ENCODE measurements around the gene ADAM17.

DNA sequence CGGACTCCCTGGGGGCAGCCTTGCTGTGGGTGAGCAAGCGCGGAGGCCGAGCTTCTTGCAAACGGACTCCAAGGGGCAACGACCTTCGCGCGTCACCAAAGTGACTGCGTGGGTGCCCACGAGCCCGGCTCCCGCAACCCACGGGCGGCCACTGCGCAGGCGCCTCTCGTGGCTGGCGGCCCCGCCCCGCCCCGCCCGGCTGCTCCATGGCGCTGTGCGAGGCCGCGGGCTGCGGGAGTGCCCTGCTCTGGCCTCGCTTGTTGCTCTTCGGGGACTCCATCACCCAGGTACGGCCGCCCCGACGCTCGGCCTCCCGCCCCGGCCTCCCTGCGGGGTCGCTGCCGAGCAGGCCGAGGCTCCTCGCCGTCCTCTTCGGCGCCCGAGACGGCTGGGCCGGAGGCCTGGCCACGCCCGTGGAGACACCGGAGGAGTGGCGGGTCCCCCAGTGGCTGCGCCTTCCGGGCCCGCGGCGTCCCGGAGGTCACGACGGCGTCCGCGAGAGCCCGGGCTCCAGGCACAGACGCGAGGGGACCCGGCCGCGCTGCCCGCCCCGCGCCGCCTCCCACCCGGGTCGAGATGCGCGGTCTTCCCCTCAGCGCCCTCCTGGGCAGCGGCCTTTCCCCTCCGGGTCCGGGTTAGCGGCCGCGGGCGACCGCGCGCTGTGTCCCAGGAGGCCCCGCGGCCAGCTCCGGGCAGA is 81.1 kb downstream of the ADAM17 start, which contains the start of gene IAH1:
- TF ChIP-seq, protein P1, sequence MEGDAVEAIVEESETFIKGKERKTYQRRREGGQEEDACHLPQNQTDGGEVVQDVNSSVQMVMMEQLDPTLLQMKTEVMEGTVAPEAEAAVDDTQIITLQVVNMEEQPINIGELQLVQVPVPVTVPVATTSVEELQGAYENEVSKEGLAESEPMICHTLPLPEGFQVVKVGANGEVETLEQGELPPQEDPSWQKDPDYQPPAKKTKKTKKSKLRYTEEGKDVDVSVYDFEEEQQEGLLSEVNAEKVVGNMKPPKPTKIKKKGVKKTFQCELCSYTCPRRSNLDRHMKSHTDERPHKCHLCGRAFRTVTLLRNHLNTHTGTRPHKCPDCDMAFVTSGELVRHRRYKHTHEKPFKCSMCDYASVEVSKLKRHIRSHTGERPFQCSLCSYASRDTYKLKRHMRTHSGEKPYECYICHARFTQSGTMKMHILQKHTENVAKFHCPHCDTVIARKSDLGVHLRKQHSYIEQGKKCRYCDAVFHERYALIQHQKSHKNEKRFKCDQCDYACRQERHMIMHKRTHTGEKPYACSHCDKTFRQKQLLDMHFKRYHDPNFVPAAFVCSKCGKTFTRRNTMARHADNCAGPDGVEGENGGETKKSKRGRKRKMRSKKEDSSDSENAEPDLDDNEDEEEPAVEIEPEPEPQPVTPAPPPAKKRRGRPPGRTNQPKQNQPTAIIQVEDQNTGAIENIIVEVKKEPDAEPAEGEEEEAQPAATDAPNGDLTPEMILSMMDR (conservative IDR thresholded peaks at IDR 0.05; ENCODE audit: low read length): no peak
- TF ChIP-seq EZH2phosphoT487 (IDR thresholded peaks at IDR 0.05; ENCODE audit: borderline replicate concordance): no peak

Data from Loucy (cell line).